K562 (cell line): ENCODE results near the gene DCLK1. TPM values are rescaled to one million over a fixed set of nuclear protein-coding genes. Genes with fewer than 3 reads are reported as not detected.

Source experiments
- ATAC-seq: fragments of 200-7000 bp; cut with Tn5 transposase; 3 replicates; pipeline ENCODE4 v1.9.1; 2020; ENCODE audit warnings: moderate library complexity
- BruUV-seq: library from RNA; stranded (reverse); fragments of 400-500 nt; replicated peaks from 2 replicates; lab custom pipeline; 2021; lab: Mats Ljungman, UMichigan
- CTCF ChIA-PET: fragments of 300-600 bp; formaldehyde crosslinking; extraction: SDS; loops from one replicate; lab custom pipeline; 2021; ENCODE audit warnings: low intra/inter-chr PET ratio; lab: Yijun Ruan, JAX
- POLR2A ChIA-PET: fragments of 300-600, 350-650 bp; sonication (Branson Sonifier 250); formaldehyde crosslinking; extraction: SDS; loops from one replicate; lab custom pipeline; 2021; ENCODE audit warnings: antibody characterized with exemption, inconsistent platforms; lab: Yijun Ruan, JAX
- DNase-seq, 4 experiments: peaks; one replicate each; pipeline versions ENCODE4 v3.0.0 to v3.0.0-alpha.2; 2011 to 2018; ENCODE audit warnings: low spot score in 3 of 4, mixed read lengths in 3 of 4; ENCODE audit errors: extremely low read depth in 1 of 4
- FAIRE-seq: peaks from 2 replicates; lab custom pipeline; 2011; peaks lifted over from hg19 to GRCh38; lab: Jason Lieb, UNC
- H2AFZ ChIP-seq: 2 replicates; pipeline ENCODE4 v1.6.0; 2011; ENCODE audit warnings: low read depth, low read length, control low read depth, inconsistent platforms
- H3K27ac ChIP-seq: fragments of 200-600 bp; 3 replicates; pipeline ENCODE4 v1.8.0; 2011; ENCODE audit warnings: low read depth, mild to moderate bottlenecking, control low read depth, inconsistent platforms, low read length, moderate library complexity, mixed read lengths; ENCODE audit errors: extremely low read depth
- H3K27me3 ChIP-seq, 2 experiments: fragments of 300-600 bp in 1 of 2; 2 replicates in 1 of 2; 3 replicates in 1 of 2; pipeline versions ENCODE4 v1.6.0 to v1.8.0; 2011; ENCODE audit warnings: inconsistent platforms in 2 of 2, low read length in 2 of 2, mild to moderate bottlenecking in 1 of 2, mixed read lengths in 1 of 2, moderate library complexity in 1 of 2; ENCODE audit not compliant: control insufficient read depth in 2 of 2, insufficient read depth in 2 of 2
- H3K36me3 ChIP-seq: fragments of 300-600 bp; 3 replicates; pipeline ENCODE4 v1.8.0; 2011; ENCODE audit warnings: mild to moderate bottlenecking, low read length, inconsistent platforms; ENCODE audit not compliant: control insufficient read depth, insufficient read depth
- H3K4me1 ChIP-seq, 2 experiments: fragments of 200-600 bp in 1 of 2; replicated peaks in 1 of 2; 2 replicates in 1 of 2; 3 replicates in 1 of 2; pipeline versions ENCODE4 v1.5.1 to v1.8.0; 2011; ENCODE audit warnings: inconsistent platforms in 2 of 2, low read length in 2 of 2, mild to moderate bottlenecking in 1 of 2, mixed read lengths in 1 of 2, moderate library complexity in 1 of 2; ENCODE audit not compliant: control insufficient read depth in 2 of 2, insufficient read depth in 2 of 2
- H3K4me2 ChIP-seq: 2 replicates; pipeline ENCODE4 v1.6.1; 2011; ENCODE audit warnings: low read length, control low read depth, inconsistent platforms, mixed read lengths; ENCODE audit not compliant: insufficient read depth
- H3K4me3 ChIP-seq: fragments of 200-600 bp; sonication (generic), shearing (Covaris generic); 2 replicates; pipeline ENCODE4 v1.5.1; 2016; ENCODE audit warnings: control low read depth, inconsistent platforms
- H3K79me2 ChIP-seq: fragments of 200-600 bp; 3 replicates; pipeline ENCODE4 v1.8.0; 2011; ENCODE audit warnings: low read length, inconsistent platforms; ENCODE audit not compliant: control insufficient read depth, insufficient read depth
- H3K9ac ChIP-seq, 2 experiments: 2 replicates each; pipeline versions ENCODE4 v1.6.0 to v1.6.1; 2011; ENCODE audit warnings: low read depth in 2 of 2, low read length in 2 of 2, control low read depth in 1 of 2, inconsistent platforms in 1 of 2, mild to moderate bottlenecking in 1 of 2, mixed read lengths in 1 of 2; ENCODE audit not compliant: insufficient read depth in 1 of 2
- H3K9me1 ChIP-seq: one replicate; pipeline ENCODE4 v1.6.0; 2011; ENCODE audit warnings: inconsistent platforms, mild to moderate bottlenecking, low read length, moderate library complexity; ENCODE audit not compliant: control insufficient read depth, insufficient read depth
- H3K9me3 ChIP-seq: replicated peaks from 2 replicates; pipeline ENCODE4 v1.5.1; 2011; ENCODE audit warnings: low read depth, low read length, inconsistent platforms; ENCODE audit not compliant: control insufficient read depth, insufficient read depth
- H4K20me1 ChIP-seq: replicated peaks from 2 replicates; pipeline ENCODE4 v1.6.1; 2011; ENCODE audit warnings: low read length, inconsistent platforms, mixed read lengths; ENCODE audit not compliant: control insufficient read depth, insufficient read depth
- CEBPG ChIP-seq, 3 experiments: fragments of 200-800 bp in 1 of 3; sonication (Bioruptor generic) in 1 of 3; sonication (generic) in 1 of 3; formaldehyde crosslinking in 1 of 3; IDR thresholded peaks in 2 of 3; conservative IDR thresholded peaks in 1 of 3; 2 replicates each; pipeline versions ENCODE4 v1.6.1 to v1.8.0; 2016 to 2022; ENCODE audit warnings: missing compliant biosample characterization in 2 of 3, missing genetic modification characterization in 2 of 3, mild to moderate bottlenecking in 1 of 3, missing genetic modification reagents in 1 of 3
- E4F1 ChIP-seq: fragments of 250-450 bp; sonication (Bioruptor Pico); IDR thresholded peaks from 2 replicates; pipeline ENCODE4 v1.5.0; 2021; ENCODE audit warnings: mild to moderate bottlenecking, borderline replicate concordance
- PURB ChIP-seq: sonication (generic); formaldehyde crosslinking; IDR thresholded peaks from 2 replicates; pipeline ENCODE4 v1.9.0; 2021; ENCODE audit warnings: low read depth, mild to moderate bottlenecking, missing genetic modification reagents
- RBM34 ChIP-seq: fragments of 200-400 bp; formaldehyde crosslinking; IDR thresholded peaks from 2 replicates; pipeline ENCODE4 v1.6.1; 2018; ENCODE audit warnings: low read length, borderline replicate concordance; ENCODE audit not compliant: insufficient read depth
- U2AF1 ChIP-seq: fragments of 200-400 bp; formaldehyde crosslinking; optimal IDR thresholded peaks from 2 replicates; pipeline ENCODE3; 2017; ENCODE audit warnings: mild to moderate bottlenecking, low read depth, low read length, moderate library complexity
- ZFX ChIP-seq: sonication (generic); formaldehyde crosslinking; IDR thresholded peaks from 2 replicates; pipeline ENCODE4 v1.8.0; 2022; ENCODE audit warnings: mild to moderate bottlenecking, missing genetic modification reagents, moderate library complexity
- ZNF175 ChIP-seq: fragments of 200-800 bp; sonication (Bioruptor generic); IDR thresholded peaks from 2 replicates; pipeline ENCODE4 v1.6.1; 2016; ENCODE audit warnings: low read depth, mild to moderate bottlenecking, missing genetic modification characterization, missing compliant biosample characterization
- WGBS: fragments of 100-300 bp; shearing (Covaris generic); methylation state at CpG from one replicate; pipeline ENCODE4 v1.1.6; 2016; ENCODE audit warnings: low coverage, mixed read lengths; ENCODE audit not compliant: insufficient coverage; ENCODE audit errors: missing lambda C conversion rate; 5-methylcytosine and 5-hydroxymethylcytosine counted together
- in situ Hi-C: fragments of 300-500 bp; cut with MboI; formaldehyde crosslinking; loops from 4 replicates; pipeline ENCODE4 v1.15.0; 2018; ENCODE audit warnings: inconsistent platforms, mixed read lengths
- intact Hi-C: fragments of 100-400 bp; cut with micrococcal nuclease; formaldehyde crosslinking; loops from 2 replicates; pipeline ENCODE4 v1.14.2; 2022
- polyA plus RNA-seq, 8 experiments: library from polyadenylated mRNA; depleted of rRNA in 4 of 8; stranded (reverse) in 5 of 8; unstranded in 3 of 8; fragments of >200 nt; fragmentation: Nextera tagmentation in 2 of 8; fragmentation: Illumina TruSeq in 1 of 8; extraction: Ambion mirVana in 2 of 8; extraction: Trizol in 1 of 8; gene quantifications; 2 replicates each; pipeline versions ENCODE4 v1.2.1 to v1.2.3, GENCODE V29; 2011 to 2014; ENCODE audit warnings: inconsistent platforms in 1 of 8, missing spikeins in 1 of 8
- total RNA-seq, 7 experiments: library from RNA; depleted of rRNA in 6 of 7; stranded (reverse); fragments of >200 nt in 6 of 7; fragmentation: Illumina TruSeq in 2 of 7; extraction: Trizol in 2 of 7; gene quantifications; 2 replicates each; pipeline versions ENCODE4 v1.2.1 to v1.2.3, GENCODE V29; 2011 to 2021; ENCODE audit warnings: low replicate concordance in 1 of 7

Gene DCLK1
- total and polyA plus RNA-seq, 9 of the 15 experiments (the other 6 are each of a cell fraction or from before 2014, with no cell fraction given), result 0.07 TPM; not detected in 8

GRCh38 chr13:36067746-36068381 lies 63.3 kb downstream of the DCLK1 start:
- no peak overlapping the region for H3K4me3 ChIP-seq
- ATAC-seq, result no peak
- FAIRE-seq, result no peak
- no peaks in the 10 kb centered on the region for H3K9me3 ChIP-seq
- no peaks in the 10 kb centered on the region for H3K9me1 ChIP-seq
- no peak overlapping the region for H3K27ac ChIP-seq
- no TSS peak for BruUV-seq
- H3K79me2 ChIP-seq, result no peaks in the 10 kb centered on the region
- ChIA-PET POLR2A (no interaction called here), CTCF (no interaction called here)
- no peaks in the 10 kb centered on the region for H4K20me1 ChIP-seq
- no peak overlapping the region for H2AFZ ChIP-seq
- H3K4me1 ChIP-seq, result no peaks in the 10 kb centered on the region
- WGBS, result 6% methylated on average over 3 of the region's 3 CpGs
- in situ Hi-C loops (no loop called here), intact Hi-C loops (no loop called here)
- TF ChIP-seq PURB (no peak), E4F1 (CRISPR knock-in tag) (no peak)
- TF ChIP-seq, all 486 proteins: peak for 0
- Histone ChIP-seq H3K4me2 (no peak overlapping the region), H3K9ac (no peak overlapping the region), H3K27me3 (no peaks in the 10 kb centered on the region), H3K36me3 (no peaks in the 10 kb centered on the region)
- no peak for DNase-seq

GRCh38 chr13:36062249-36062648 lies 68.9 kb downstream of the DCLK1 start:
- in situ Hi-C loops, result no loop called here
- Histone ChIP-seq H3K79me2 (no peaks in the 10 kb centered on the region), H3K9me3 (no peaks in the 10 kb centered on the region), H3K4me3 (no peak overlapping the region), H3K27ac (no peak overlapping the region), H3K4me2 (no peak overlapping the region), H4K20me1 (no peaks in the 10 kb centered on the region), H3K4me1 (no peaks in the 10 kb centered on the region), H3K9ac (no peak overlapping the region), H3K9me1 (no peaks in the 10 kb centered on the region), H2AFZ (no peak overlapping the region), H3K36me3 (no peaks in the 10 kb centered on the region), H3K27me3 (no peaks in the 10 kb centered on the region)
- ChIA-PET CTCF (no interaction called here), POLR2A (no interaction called here)
- no peak for FAIRE-seq
- DNase-seq, result no peak
- intact Hi-C loops, result no loop called here
- ATAC-seq, result no peak
- WGBS, result 0% methylated on average over 1 of the region's 1 CpG
- TF ChIP-seq ZFX, result no peak
- TF ChIP-seq CEBPG (CRISPR knock-in tag; IDR thresholded peaks at IDR 0.05), result no peak
- no peak for TF ChIP-seq CEBPG (tag; conservative IDR thresholded peaks at IDR 0.05 in 1 of 2, IDR thresholded peaks at IDR 0.05 in 1 of 2)
- no peak for TF ChIP-seq U2AF1
- TF ChIP-seq ZNF175 (CRISPR knock-in tag), result no peak
- TF ChIP-seq RBM34, result no peak
- no TSS peak for BruUV-seq
